HepG2 (cell line): ENCODE measurements around the gene RHBDL1. TPM values are rescaled to one million over a fixed set of nuclear protein-coding genes. Genes with fewer than 3 reads are reported as not detected.

Source experiments
- ATAC-seq: fragments of 200-7000 bp; cut with Tn5 transposase; 3 replicates; pipeline ENCODE4 v1.9.1; 2020; ENCODE audit warnings: mild to moderate bottlenecking, moderate library complexity
- BruUV-seq: library from RNA; stranded (reverse); fragments of 400-500 nt; replicated peaks from 2 replicates; lab custom pipeline; 2021; lab: Mats Ljungman, UMichigan
- CTCF ChIA-PET: fragments of 300-600 bp; formaldehyde crosslinking; extraction: SDS; loops from one replicate; lab custom pipeline; 2021; ENCODE audit warnings: low total read pairs, inconsistent platforms, low intra/inter-chr PET ratio; lab: Yijun Ruan, JAX
- POLR2A ChIA-PET: fragments of 350-600 bp; sonication (Branson Sonifier 250); formaldehyde crosslinking; loops from one replicate; lab custom pipeline; 2020; ENCODE audit warnings: antibody characterized with exemption, inconsistent platforms; lab: Yijun Ruan, JAX
- DNase-seq: peaks from one replicate; pipeline ENCODE4 v3.0.0-alpha.2; 2015; ENCODE audit warnings: low spot score
- FAIRE-seq: peaks from 3 replicates; lab custom pipeline; 2011; peaks lifted over from hg19 to GRCh38; lab: Jason Lieb, UNC
- H2AFZ ChIP-seq: one replicate; pipeline ENCODE4 v1.6.1; 2011; ENCODE audit warnings: low read length, inconsistent platforms
- H3K27ac ChIP-seq: fragments of 300-600 bp; 3 replicates; pipeline ENCODE4 v1.8.0; 2011; ENCODE audit warnings: mixed run types, mild to moderate bottlenecking, mixed read lengths, low read length, inconsistent platforms; ENCODE audit not compliant: insufficient read depth; ENCODE audit errors: extremely low read length
- H3K27me3 ChIP-seq, 2 experiments: fragments of 200-600 bp in 1 of 2; 2 replicates in 1 of 2; 3 replicates in 1 of 2; pipeline versions ENCODE4 v1.6.0 to v1.8.0; 2011; ENCODE audit warnings: low read length in 2 of 2, mild to moderate bottlenecking in 2 of 2, moderate library complexity in 2 of 2, inconsistent platforms in 1 of 2; ENCODE audit not compliant: insufficient read depth in 2 of 2, control insufficient read depth in 1 of 2
- H3K36me3 ChIP-seq, 2 experiments: fragments of 200-600 bp in 1 of 2; replicated peaks in 1 of 2; 2 replicates in 1 of 2; 3 replicates in 1 of 2; pipeline versions ENCODE4 v1.5.1 to v1.8.0; 2011; ENCODE audit warnings: low read length in 2 of 2, inconsistent platforms in 1 of 2; ENCODE audit not compliant: insufficient read depth in 2 of 2, control insufficient read depth in 1 of 2
- H3K4me1 ChIP-seq: 2 replicates; pipeline ENCODE4 v1.5.1; 2012; ENCODE audit warnings: low read length, inconsistent platforms; ENCODE audit not compliant: insufficient read depth
- H3K4me2 ChIP-seq: 2 replicates; pipeline ENCODE4 v1.6.0; 2011; ENCODE audit warnings: low read depth, low read length, inconsistent platforms
- H3K4me3 ChIP-seq, 3 experiments: fragments of 200-600 bp in 1 of 3; sonication (generic), shearing (Covaris generic) in 1 of 3; replicated peaks in 1 of 3; 2 replicates each; pipeline ENCODE4 v1.5.1; 2011 to 2016; ENCODE audit warnings: low read length in 3 of 3, inconsistent platforms in 2 of 3, low read depth in 2 of 3, mild to moderate bottlenecking in 2 of 3, control low read depth in 1 of 3, mixed read lengths in 1 of 3; ENCODE audit not compliant: insufficient read depth in 1 of 3
- H3K79me2 ChIP-seq: one replicate; pipeline ENCODE4 v1.6.1; 2011; ENCODE audit warnings: low read length, inconsistent platforms; ENCODE audit not compliant: insufficient read depth
- H3K9ac ChIP-seq: 2 replicates; pipeline ENCODE4 v1.6.0; 2011; ENCODE audit warnings: mild to moderate bottlenecking, low read depth, low read length, inconsistent platforms; ENCODE audit not compliant: insufficient read depth
- H3K9me3 ChIP-seq: 2 replicates; pipeline ENCODE4 v1.5.1; 2012; ENCODE audit warnings: mild to moderate bottlenecking, low read length
- H4K20me1 ChIP-seq: 2 replicates; pipeline ENCODE4 v1.6.0; 2011; ENCODE audit warnings: inconsistent platforms, mild to moderate bottlenecking, low read length, moderate library complexity; ENCODE audit not compliant: insufficient read depth
- EEA1 ChIP-seq: sonication (generic); formaldehyde crosslinking; IDR thresholded peaks from 2 replicates; pipeline ENCODE4 v1.5.1; 2020; ENCODE audit warnings: mild to moderate bottlenecking, missing genetic modification reagents, borderline replicate concordance
- EZH2 ChIP-seq: conservative IDR thresholded peaks from 2 replicates; pipeline ENCODE4 v1.6.1; 2012; ENCODE audit warnings: mild to moderate bottlenecking, low read depth, low read length, moderate library complexity
- GATAD1 ChIP-seq: IDR thresholded peaks from 2 replicates; pipeline ENCODE4 v1.6.1; 2016; ENCODE audit warnings: missing genetic modification reagents, missing compliant biosample characterization
- MAFG ChIP-seq: sonication (generic); formaldehyde crosslinking; IDR thresholded peaks from 2 replicates; pipeline ENCODE4 v1.5.1; 2020; ENCODE audit warnings: mild to moderate bottlenecking, missing genetic modification reagents
- MAZ ChIP-seq, 2 experiments: sonication (generic) in 1 of 2; formaldehyde crosslinking in 1 of 2; IDR thresholded peaks; 2 replicates each; pipeline versions ENCODE4 v1.5.0 to v1.6.1; 2012 to 2020; ENCODE audit warnings: low read depth in 2 of 2, mild to moderate bottlenecking in 2 of 2, borderline replicate concordance in 1 of 2, improper control_type of control experiment in 1 of 2, low read length in 1 of 2, missing genetic modification reagents in 1 of 2, moderate library complexity in 1 of 2
- NR2F6 ChIP-seq, 2 experiments: IDR thresholded peaks; 2 replicates each; pipeline ENCODE4 v1.6.1; 2016; ENCODE audit warnings: antibody characterized with exemption in 1 of 2, mild to moderate bottlenecking in 1 of 2
- ZC3H4 ChIP-seq: sonication (generic); formaldehyde crosslinking; IDR thresholded peaks from 2 replicates; pipeline ENCODE4 v1.4.0; 2020; ENCODE audit warnings: missing genetic modification reagents, borderline replicate concordance
- ZKSCAN8 ChIP-seq: IDR thresholded peaks from 2 replicates; pipeline ENCODE4 v1.6.1; 2016; ENCODE audit warnings: borderline replicate concordance, missing genetic modification reagents, missing compliant biosample characterization
- ZNF451 ChIP-seq: sonication (generic); formaldehyde crosslinking; IDR thresholded peaks from 2 replicates; pipeline ENCODE4 v1.5.0; 2020; ENCODE audit warnings: mild to moderate bottlenecking, missing genetic modification reagents
- ZNF556 ChIP-seq: sonication (generic); formaldehyde crosslinking; IDR thresholded peaks from 2 replicates; pipeline ENCODE4 v1.4.0; 2020; ENCODE audit warnings: mild to moderate bottlenecking, missing genetic modification reagents, borderline replicate concordance
- ZNF660 ChIP-seq: sonication (generic); formaldehyde crosslinking; IDR thresholded peaks from 2 replicates; pipeline ENCODE4 v1.5.1; 2020; ENCODE audit warnings: mild to moderate bottlenecking, low read depth, missing genetic modification reagents, borderline replicate concordance
- ZNF713 ChIP-seq: sonication (generic); formaldehyde crosslinking; IDR thresholded peaks from 2 replicates; pipeline ENCODE4 v1.4.0; 2020; ENCODE audit warnings: mild to moderate bottlenecking, missing genetic modification reagents
- WGBS: methylation state at CpG from one replicate; pipeline ENCODE4 v1.1.6; 2017; ENCODE audit warnings: low lambda C conversion rate; 5-methylcytosine and 5-hydroxymethylcytosine counted together
- in situ Hi-C: cut with HindIII; loops from 2 replicates; pipeline ENCODE4 v1.10.0; 2017; ENCODE audit warnings: low pct_unique_long_range_greater_than_20kb; ENCODE audit not compliant: extremely low pct_ligation_motif_present
- intact Hi-C: fragments of 100-400 bp; cut with micrococcal nuclease; formaldehyde crosslinking; loops from one replicate; pipeline ENCODE4 v1.10.0; 2022; ENCODE audit not compliant: unreplicated experiment
- polyA plus RNA-seq, 8 experiments: library from polyadenylated mRNA; depleted of rRNA in 3 of 8; stranded (reverse) in 7 of 8; unstranded in 1 of 8; fragments of >200 nt; fragmentation: Illumina TruSeq in 4 of 8; extraction: Trizol in 4 of 8; gene quantifications; 2 replicates each; pipeline versions ENCODE4 v1.2.1 to v1.2.3, GENCODE V29; 2011 to 2016; ENCODE audit warnings: low read depth in 4 of 8, missing spikeins in 1 of 8, mixed read lengths in 1 of 8; ENCODE audit not compliant: insufficient read depth in 1 of 8
- total RNA-seq, 5 experiments: library from RNA; depleted of rRNA; stranded (reverse); fragments of >200 nt; fragmentation: Illumina TruSeq; extraction: Trizol; gene quantifications; 2 replicates each; pipeline ENCODE4 v1.2.3, GENCODE V29; 2016; ENCODE audit warnings: low read depth in 1 of 5
- TF ChIP-seq, protein P1 (sequence below): sonication (generic); formaldehyde crosslinking; IDR thresholded peaks from 2 replicates; pipeline ENCODE4 v1.4.0; 2020; ENCODE audit warnings: low read depth, mild to moderate bottlenecking, missing genetic modification reagents
- TF ChIP-seq, protein P2 (sequence below), 2 experiments: IDR thresholded peaks; 2 replicates each; pipeline ENCODE4 v1.6.1; 2011 to 2012; ENCODE audit warnings: low read length in 2 of 2, borderline replicate concordance in 1 of 2, low read depth in 1 of 2, mild to moderate bottlenecking in 1 of 2, moderate library complexity in 1 of 2
- TF ChIP-seq, protein P3 (sequence below): sonication (generic); formaldehyde crosslinking; IDR thresholded peaks from 2 replicates; pipeline ENCODE4 v1.4.0; 2020; ENCODE audit warnings: mild to moderate bottlenecking, missing genetic modification reagents
- TF ChIP-seq, protein P4 (sequence below): sonication (generic); formaldehyde crosslinking; IDR thresholded peaks from 2 replicates; pipeline ENCODE4 v1.4.0; 2020; ENCODE audit warnings: missing genetic modification reagents

The RHBDL1 gene
- total and polyA plus RNA-seq, 2 of the 13 experiments (the other 11 are each of a cell fraction or from before 2014, with no cell fraction given) = 1.8 to 3.8 TPM

DNA sequence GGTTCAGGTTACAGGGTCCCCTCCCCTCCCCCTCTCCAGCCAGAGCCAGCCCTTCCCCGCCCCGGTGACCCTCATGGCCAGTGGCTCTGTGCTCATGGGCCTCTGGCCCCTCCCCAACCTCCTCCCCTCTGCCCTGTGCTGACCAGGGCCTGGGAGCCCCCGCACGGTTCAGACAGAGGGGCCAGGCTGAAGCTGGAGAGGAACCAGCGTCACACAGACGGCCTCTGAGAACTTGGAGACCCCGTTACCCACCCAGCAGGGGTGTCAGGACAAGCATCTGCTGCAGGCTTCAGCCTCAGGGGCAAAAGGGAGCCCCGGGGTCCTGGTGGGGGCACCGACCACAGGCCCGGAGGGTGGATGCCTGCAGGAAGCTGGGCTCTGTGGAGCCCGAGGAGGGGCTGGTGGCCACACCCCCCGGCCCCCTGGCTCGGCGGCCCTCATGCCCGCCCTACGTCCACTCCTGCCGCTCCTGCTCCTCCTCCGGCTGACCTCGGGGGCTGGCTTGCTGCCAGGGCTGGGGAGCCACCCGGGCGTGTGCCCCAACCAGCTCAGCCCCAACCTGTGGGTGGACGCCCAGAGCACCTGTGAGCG lies 44.6 kb upstream of the RHBDL1 start, which contains the start of gene WFIKKN1:
Gene WFIKKN1, plus strand, starts transcription at position 171 of the 591 bp plus-strand sequence. Its CDS starts 269 bp downstream, at position 440.
- DNase-seq (peak; percentile 59), FAIRE-seq (peak; percentile 72), ATAC-seq (peak; percentile 74)
- Histone ChIP-seq H4K20me1 (no peaks in the 10 kb centered on the region), H3K4me1 (peaks cover 31% of the 10 kb centered on the region), H2AFZ (no peak within 1 kb of the TSS), H3K9me3 (no peaks in the 10 kb centered on the region), H3K4me3 (peak within 1 kb of the TSS; percentile 58 to 74 (median 63)), H3K36me3 (peaks cover 4% of the 10 kb centered on the region in 2 experiments; a peak in 2 of 5 replicates), H3K9ac (peak within 1 kb of the TSS; percentile 67), H3K4me2 (peak within 1 kb of the TSS; percentile 95), H3K79me2 (peaks cover 6% of the 10 kb centered on the region), H3K27me3 (no peaks in the 10 kb centered on the region), H3K27ac (peak within 1 kb of the TSS; percentile 71)
- 5% methylated on average over 5 of the region's 23 CpGs for WGBS
- in situ Hi-C loops = no loop called here
- CTCF ChIA-PET = no interaction called here
- POLR2A ChIA-PET = interaction anchor here (1.0 to 1.5 kb wide), 2 partner anchors 17 to 43 kb away, joined by 3 to 5 read pairs; no protein-coding TSS in a partner anchor
- intact Hi-C loops = no loop called here
- BruUV-seq = no TSS peak
- TF ChIP-seq NR2F6 (IDR thresholded peaks at IDR 0.05) = peak; percentile 50
- TF ChIP-seq NR2F6 (CRISPR knock-in tag; IDR thresholded peaks at IDR 0.05) = peak; percentile 11
- TF ChIP-seq, protein P1, sequence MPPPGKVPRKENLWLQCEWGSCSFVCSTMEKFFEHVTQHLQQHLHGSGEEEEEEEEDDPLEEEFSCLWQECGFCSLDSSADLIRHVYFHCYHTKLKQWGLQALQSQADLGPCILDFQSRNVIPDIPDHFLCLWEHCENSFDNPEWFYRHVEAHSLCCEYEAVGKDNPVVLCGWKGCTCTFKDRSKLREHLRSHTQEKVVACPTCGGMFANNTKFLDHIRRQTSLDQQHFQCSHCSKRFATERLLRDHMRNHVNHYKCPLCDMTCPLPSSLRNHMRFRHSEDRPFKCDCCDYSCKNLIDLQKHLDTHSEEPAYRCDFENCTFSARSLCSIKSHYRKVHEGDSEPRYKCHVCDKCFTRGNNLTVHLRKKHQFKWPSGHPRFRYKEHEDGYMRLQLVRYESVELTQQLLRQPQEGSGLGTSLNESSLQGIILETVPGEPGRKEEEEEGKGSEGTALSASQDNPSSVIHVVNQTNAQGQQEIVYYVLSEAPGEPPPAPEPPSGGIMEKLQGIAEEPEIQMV (CRISPR knock-in tag) = no peak
- TF ChIP-seq EEA1 (CRISPR knock-in tag) = no peak
- TF ChIP-seq ZKSCAN8 (CRISPR knock-in tag) = no peak
- TF ChIP-seq GATAD1 (CRISPR knock-in tag) = no peak
- 0 out of 2 replicates have a peak, but pooled peaks have one; percentile 21 for TF ChIP-seq ZNF713 (CRISPR knock-in tag)
- TF ChIP-seq MAFG (CRISPR knock-in tag) = no peak
- TF ChIP-seq, protein P2, sequence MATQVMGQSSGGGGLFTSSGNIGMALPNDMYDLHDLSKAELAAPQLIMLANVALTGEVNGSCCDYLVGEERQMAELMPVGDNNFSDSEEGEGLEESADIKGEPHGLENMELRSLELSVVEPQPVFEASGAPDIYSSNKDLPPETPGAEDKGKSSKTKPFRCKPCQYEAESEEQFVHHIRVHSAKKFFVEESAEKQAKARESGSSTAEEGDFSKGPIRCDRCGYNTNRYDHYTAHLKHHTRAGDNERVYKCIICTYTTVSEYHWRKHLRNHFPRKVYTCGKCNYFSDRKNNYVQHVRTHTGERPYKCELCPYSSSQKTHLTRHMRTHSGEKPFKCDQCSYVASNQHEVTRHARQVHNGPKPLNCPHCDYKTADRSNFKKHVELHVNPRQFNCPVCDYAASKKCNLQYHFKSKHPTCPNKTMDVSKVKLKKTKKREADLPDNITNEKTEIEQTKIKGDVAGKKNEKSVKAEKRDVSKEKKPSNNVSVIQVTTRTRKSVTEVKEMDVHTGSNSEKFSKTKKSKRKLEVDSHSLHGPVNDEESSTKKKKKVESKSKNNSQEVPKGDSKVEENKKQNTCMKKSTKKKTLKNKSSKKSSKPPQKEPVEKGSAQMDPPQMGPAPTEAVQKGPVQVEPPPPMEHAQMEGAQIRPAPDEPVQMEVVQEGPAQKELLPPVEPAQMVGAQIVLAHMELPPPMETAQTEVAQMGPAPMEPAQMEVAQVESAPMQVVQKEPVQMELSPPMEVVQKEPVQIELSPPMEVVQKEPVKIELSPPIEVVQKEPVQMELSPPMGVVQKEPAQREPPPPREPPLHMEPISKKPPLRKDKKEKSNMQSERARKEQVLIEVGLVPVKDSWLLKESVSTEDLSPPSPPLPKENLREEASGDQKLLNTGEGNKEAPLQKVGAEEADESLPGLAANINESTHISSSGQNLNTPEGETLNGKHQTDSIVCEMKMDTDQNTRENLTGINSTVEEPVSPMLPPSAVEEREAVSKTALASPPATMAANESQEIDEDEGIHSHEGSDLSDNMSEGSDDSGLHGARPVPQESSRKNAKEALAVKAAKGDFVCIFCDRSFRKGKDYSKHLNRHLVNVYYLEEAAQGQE (IDR thresholded peaks at IDR 0.05; ENCODE audit: borderline replicate concordance in 1 of 2, low read depth in 1 of 2, low read length in 2 of 2) = no peak
- TF ChIP-seq ZNF660 (CRISPR knock-in tag) = no peak
- TF ChIP-seq MAZ (IDR thresholded peaks at IDR 0.05; ENCODE audit: borderline replicate concordance, low read depth, low read length) = no peak
- TF ChIP-seq MAZ (CRISPR knock-in tag; IDR thresholded peaks at IDR 0.05; ENCODE audit: low read depth) = peak; percentile 87
- TF ChIP-seq ZNF556 (CRISPR knock-in tag) = peak; percentile 56; the same call in 1 of the 2 replicates
- TF ChIP-seq ZC3H4 = no peak
- TF ChIP-seq, protein P3, sequence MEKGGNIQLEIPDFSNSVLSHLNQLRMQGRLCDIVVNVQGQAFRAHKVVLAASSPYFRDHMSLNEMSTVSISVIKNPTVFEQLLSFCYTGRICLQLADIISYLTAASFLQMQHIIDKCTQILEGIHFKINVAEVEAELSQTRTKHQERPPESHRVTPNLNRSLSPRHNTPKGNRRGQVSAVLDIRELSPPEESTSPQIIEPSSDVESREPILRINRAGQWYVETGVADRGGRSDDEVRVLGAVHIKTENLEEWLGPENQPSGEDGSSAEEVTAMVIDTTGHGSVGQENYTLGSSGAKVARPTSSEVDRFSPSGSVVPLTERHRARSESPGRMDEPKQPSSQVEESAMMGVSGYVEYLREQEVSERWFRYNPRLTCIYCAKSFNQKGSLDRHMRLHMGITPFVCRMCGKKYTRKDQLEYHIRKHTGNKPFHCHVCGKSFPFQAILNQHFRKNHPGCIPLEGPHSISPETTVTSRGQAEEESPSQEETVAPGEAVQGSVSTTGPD (CRISPR knock-in tag) = no peak
- TF ChIP-seq, protein P4, sequence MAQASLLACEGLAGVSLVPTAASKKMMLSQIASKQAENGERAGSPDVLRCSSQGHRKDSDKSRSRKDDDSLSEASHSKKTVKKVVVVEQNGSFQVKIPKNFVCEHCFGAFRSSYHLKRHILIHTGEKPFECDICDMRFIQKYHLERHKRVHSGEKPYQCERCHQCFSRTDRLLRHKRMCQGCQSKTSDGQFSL (CRISPR knock-in tag) = peak; percentile 31; the same call in 1 of the 2 replicates
- TF ChIP-seq EZH2 = no peak
- TF ChIP-seq ZNF451 (CRISPR knock-in tag) = no peak
